Natural killer cell (primary cell): Measurements from ENCODE around the gene RAB6D. TPM values are rescaled to one million over a fixed set of nuclear protein-coding genes. Genes with fewer than 3 reads are reported as not detected.
"Not testable (repeated sequence)": the region's sequence is repeated elsewhere in the genome, so short reads cannot be mapped to it uniquely, and the experiment has no call there.

Source experiments
- ATAC-seq, 3 donors: fragments of 150-1000 bp in 2 of 3; fragments of 200-7000 bp in 1 of 3; cut with Tn5 transposase; 1 replicate in 1 of 3; 2 replicates in 2 of 3; pipeline ENCODE4 v1.10.0; 2021; ENCODE audit warnings: mild to moderate bottlenecking in 2 of 3, moderate library complexity in 2 of 3
- DNase-seq, 2 donors: peaks; one replicate each; pipeline versions ENCODE4 v3.0.0 to v3.0.0-alpha.2; 2013 to 2021; ENCODE audit warnings: mixed read lengths in 1 of 2
- H3K27ac ChIP-seq: one replicate; pipeline ENCODE4 v1.5.1; 2013; ENCODE audit warnings: mild to moderate bottlenecking, low read length
- H3K27me3 ChIP-seq: one replicate; pipeline ENCODE4 v1.6.1; 2013; ENCODE audit warnings: low read length; ENCODE audit not compliant: control insufficient read depth, insufficient read depth
- H3K36me3 ChIP-seq: one replicate; pipeline ENCODE4 v1.6.1; 2013; ENCODE audit warnings: low read length; ENCODE audit not compliant: control insufficient read depth, insufficient read depth
- H3K4me1 ChIP-seq: one replicate; pipeline ENCODE4 v1.6.1; 2013; ENCODE audit warnings: low read length; ENCODE audit not compliant: control insufficient read depth, insufficient read depth
- H3K4me3 ChIP-seq: one replicate; pipeline ENCODE4 v1.5.1; 2013; ENCODE audit warnings: low read length
- H3K9me3 ChIP-seq: one replicate; pipeline ENCODE4 v1.6.1; 2013; ENCODE audit warnings: low read length; ENCODE audit not compliant: control insufficient read depth, insufficient read depth
- H3K27ac Mint-ChIP-seq, 2 donors: one replicate each; pipeline ENCODE4 v1.8.0; 2022; ENCODE audit warnings: mild to moderate bottlenecking in 2 of 2, mixed read lengths in 2 of 2, moderate library complexity in 1 of 2
- H3K27me3 Mint-ChIP-seq, 2 donors: one replicate each; pipeline ENCODE4 v1.8.0; 2022; ENCODE audit warnings: low read depth in 2 of 2, mixed read lengths in 2 of 2
- H3K36me3 Mint-ChIP-seq: one replicate; pipeline ENCODE4 v1.8.0; 2022; ENCODE audit warnings: mixed read lengths
- H3K4me1 Mint-ChIP-seq, 2 donors: one replicate each; pipeline ENCODE4 v1.8.0; 2022; ENCODE audit warnings: mixed read lengths in 2 of 2
- H3K4me3 Mint-ChIP-seq: one replicate; pipeline ENCODE4 v1.8.0; 2022; ENCODE audit warnings: mild to moderate bottlenecking, moderate library complexity, mixed read lengths
- H3K9me3 Mint-ChIP-seq, 2 donors: one replicate each; pipeline ENCODE4 v1.8.0; 2022; ENCODE audit warnings: mixed read lengths in 2 of 2
- WGBS: methylation state at CpG from one replicate; pipeline ENCODE4 v1.1.7; 2013; ENCODE audit warnings: missing lambda C conversion rate; ENCODE audit not compliant: insufficient coverage; 5-methylcytosine and 5-hydroxymethylcytosine counted together
- intact Hi-C: fragments of 100-400 bp; cut with micrococcal nuclease; formaldehyde crosslinking; loops from one replicate; pipeline ENCODE4 v1.14.2; 2022
- total RNA-seq, 4 donors: library from RNA; stranded (reverse); fragments of 120-200 nt in 1 of 4; gene quantifications; one replicate each; pipeline versions ENCODE4 v1.2.3 to v1.2.4, GENCODE V29; 2013 to 2022
- TF ChIP-seq, protein P1 (sequence below): fragments of 200-600 bp; IDR thresholded peaks from one replicate; pipeline ENCODE4 v1.8.0; 2022; ENCODE audit warnings: antibody characterized with exemption

The RAB6D gene
- total RNA-seq, 3 donors from 2014 or later (not counting 1 experiment from before 2014, with no cell fraction given): not detected

DNA sequence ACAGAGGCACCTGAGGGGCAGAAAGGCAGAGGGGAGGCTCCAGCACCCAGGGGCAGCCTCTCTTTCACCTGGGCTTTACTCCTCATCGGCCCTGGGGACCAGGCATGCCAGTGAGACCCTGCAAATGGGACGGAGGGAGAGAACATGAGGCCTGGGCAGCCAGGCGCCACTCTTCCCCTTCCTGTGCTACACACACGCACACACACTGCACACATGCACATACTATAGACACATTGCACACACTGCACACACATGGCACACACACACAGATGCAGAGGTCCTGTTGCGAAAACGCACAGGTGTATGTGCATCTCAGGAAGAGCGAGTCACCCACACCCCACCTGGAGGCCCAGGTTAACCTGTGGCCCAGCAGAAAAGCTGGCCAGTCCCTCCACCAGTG is 3.4 kb upstream of the RAB6D start:
- Histone ChIP-seq H3K36me3 (no peaks in the 10 kb centered on the region), H3K9me3 (no peaks in the 10 kb centered on the region), H3K4me3 (no peak overlapping the region), H3K27me3 (peaks cover 6% of the 10 kb centered on the region), H3K4me1 (no peaks in the 10 kb centered on the region), H3K27ac (no peak overlapping the region)
- Mint-ChIP-seq H3K36me3 (no peaks in the 10 kb centered on the region), H3K9me3 (no peaks in the 10 kb centered on the region), H3K4me1 (peaks cover 0 to 5% of the 10 kb centered on the region in 2 donors), H3K27ac (no peak overlapping the region), H3K4me3 (no peak overlapping the region), H3K27me3 (peaks cover 19 to 28% of the 10 kb centered on the region in 2 donors)
- intact Hi-C loops: no loop called here
- TF ChIP-seq, protein P1, sequence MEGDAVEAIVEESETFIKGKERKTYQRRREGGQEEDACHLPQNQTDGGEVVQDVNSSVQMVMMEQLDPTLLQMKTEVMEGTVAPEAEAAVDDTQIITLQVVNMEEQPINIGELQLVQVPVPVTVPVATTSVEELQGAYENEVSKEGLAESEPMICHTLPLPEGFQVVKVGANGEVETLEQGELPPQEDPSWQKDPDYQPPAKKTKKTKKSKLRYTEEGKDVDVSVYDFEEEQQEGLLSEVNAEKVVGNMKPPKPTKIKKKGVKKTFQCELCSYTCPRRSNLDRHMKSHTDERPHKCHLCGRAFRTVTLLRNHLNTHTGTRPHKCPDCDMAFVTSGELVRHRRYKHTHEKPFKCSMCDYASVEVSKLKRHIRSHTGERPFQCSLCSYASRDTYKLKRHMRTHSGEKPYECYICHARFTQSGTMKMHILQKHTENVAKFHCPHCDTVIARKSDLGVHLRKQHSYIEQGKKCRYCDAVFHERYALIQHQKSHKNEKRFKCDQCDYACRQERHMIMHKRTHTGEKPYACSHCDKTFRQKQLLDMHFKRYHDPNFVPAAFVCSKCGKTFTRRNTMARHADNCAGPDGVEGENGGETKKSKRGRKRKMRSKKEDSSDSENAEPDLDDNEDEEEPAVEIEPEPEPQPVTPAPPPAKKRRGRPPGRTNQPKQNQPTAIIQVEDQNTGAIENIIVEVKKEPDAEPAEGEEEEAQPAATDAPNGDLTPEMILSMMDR: no peak
- DNase-seq (no peak), ATAC-seq (no peak)
- WGBS: 92% methylated on average over 7 of the region's 7 CpGs

DNA sequence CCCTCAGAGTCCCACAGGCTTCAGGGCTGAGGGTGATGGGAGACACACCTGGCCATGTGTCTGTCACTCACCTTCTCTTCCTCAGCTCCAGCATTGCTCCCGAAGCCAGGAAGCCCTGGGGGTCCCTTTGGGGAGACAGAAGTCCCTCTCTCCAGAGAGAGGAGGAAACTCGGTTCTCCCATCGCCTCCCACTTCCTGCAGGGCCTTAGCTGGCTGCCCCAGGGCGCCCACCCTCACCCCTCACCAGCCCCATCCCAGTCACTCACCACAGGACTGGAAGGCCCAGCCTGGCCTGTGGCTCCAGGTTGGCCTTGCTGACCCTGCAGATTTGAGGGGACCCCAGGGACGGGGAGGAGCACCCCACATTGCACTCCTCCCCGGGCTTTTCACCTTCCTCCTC is 2.7 kb upstream of the RAB6D start:
- H3K9me3 Mint-ChIP-seq: no peaks in the 10 kb centered on the region
- Histone ChIP-seq H3K27ac (no peak overlapping the region), H3K9me3 (no peaks in the 10 kb centered on the region), H3K4me1 (no peaks in the 10 kb centered on the region), H3K36me3 (no peaks in the 10 kb centered on the region), H3K27me3 (peaks cover 6% of the 10 kb centered on the region), H3K4me3 (no peak overlapping the region)
- peaks cover 21 to 35% of the 10 kb centered on the region in 2 donors for H3K27me3 Mint-ChIP-seq
- no peak overlapping the region for H3K27ac Mint-ChIP-seq
- intact Hi-C loops: no loop called here
- peaks cover 0 to 5% of the 10 kb centered on the region in 2 donors for H3K4me1 Mint-ChIP-seq
- DNase-seq (no peak), ATAC-seq (no peak)
- H3K4me3 Mint-ChIP-seq: no peak overlapping the region
- TF ChIP-seq, protein P1: no peak
- H3K36me3 Mint-ChIP-seq: no peaks in the 10 kb centered on the region
- WGBS: 82% methylated on average over 6 of the region's 6 CpGs

DNA sequence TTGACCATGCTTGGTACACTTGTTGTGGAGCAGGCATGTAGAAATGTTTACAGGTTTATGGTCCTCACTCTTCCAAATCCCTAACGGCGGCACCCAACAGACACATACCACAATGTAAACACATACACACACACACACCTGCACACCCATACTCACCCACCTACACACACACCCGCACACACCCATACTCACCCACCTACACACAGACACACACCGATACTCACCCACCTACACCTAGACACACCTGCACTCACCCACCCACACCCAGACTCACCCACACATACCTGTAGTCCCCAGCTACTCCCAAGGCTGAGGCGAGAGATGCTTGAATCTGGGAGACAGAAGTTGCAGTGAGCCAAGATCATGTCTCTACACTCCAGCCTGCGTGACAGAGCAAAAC is 1.5 kb upstream of the RAB6D start:
- 89% methylated on average over 5 of the region's 6 CpGs for WGBS

DNA sequence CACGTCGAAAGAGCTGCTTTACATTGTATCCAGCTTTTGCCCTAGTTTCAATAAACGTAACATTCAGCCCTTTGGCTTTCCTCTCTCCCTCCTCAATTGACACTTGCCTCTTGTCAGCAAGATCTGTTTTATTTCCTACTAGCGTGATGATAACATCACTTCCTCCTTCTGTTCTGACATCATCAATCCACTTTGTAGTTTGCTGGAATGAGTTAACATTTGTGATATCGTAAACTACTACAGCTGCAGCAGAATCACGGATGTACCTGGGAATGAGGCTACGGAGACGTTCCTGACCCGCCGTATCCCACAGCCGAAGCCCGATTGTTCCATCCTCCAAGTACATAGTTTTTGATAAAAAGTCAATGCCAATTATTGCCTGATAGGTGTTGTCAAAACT is 755 bp downstream of the RAB6D start:
- H3K27ac Mint-ChIP-seq, DNase-seq, H3K4me3 ChIP-seq, H3K4me1 ChIP-seq, H3K27ac ChIP-seq, H3K9me3 Mint-ChIP-seq, H3K9me3 ChIP-seq, ATAC-seq, intact Hi-C loops, H3K36me3 Mint-ChIP-seq, H3K36me3 ChIP-seq, H3K27me3 ChIP-seq, H3K4me1 Mint-ChIP-seq, H3K4me3 Mint-ChIP-seq: not testable (repeated sequence)
- WGBS: 4% methylated on average over 2 of the region's 12 CpGs
- H3K27me3 Mint-ChIP-seq: peaks cover 28 to 49% of the 10 kb centered on the region in 2 donors

More for the DNA sequence above, 1.5 kb upstream of the RAB6D start:
- no peak overlapping the region for H3K27ac Mint-ChIP-seq
- Histone ChIP-seq H3K4me1 (no peaks in the 10 kb centered on the region), H3K27ac (no peak overlapping the region), H3K36me3 (no peaks in the 10 kb centered on the region), H3K9me3 (no peaks in the 10 kb centered on the region), H3K4me3 (no peak overlapping the region), H3K27me3 (peaks cover 6% of the 10 kb centered on the region)
- TF ChIP-seq, protein P1: no peak
- intact Hi-C loops: no loop called here
- DNase-seq (no peak), ATAC-seq (no peak)
- no peaks in the 10 kb centered on the region for H3K9me3 Mint-ChIP-seq
- H3K36me3 Mint-ChIP-seq: no peaks in the 10 kb centered on the region
- H3K4me3 Mint-ChIP-seq: no peak overlapping the region
- H3K27me3 Mint-ChIP-seq: peaks cover 25 to 46% of the 10 kb centered on the region in 2 donors
- H3K4me1 Mint-ChIP-seq: peaks cover 0 to 5% of the 10 kb centered on the region in 2 donors

DNA sequence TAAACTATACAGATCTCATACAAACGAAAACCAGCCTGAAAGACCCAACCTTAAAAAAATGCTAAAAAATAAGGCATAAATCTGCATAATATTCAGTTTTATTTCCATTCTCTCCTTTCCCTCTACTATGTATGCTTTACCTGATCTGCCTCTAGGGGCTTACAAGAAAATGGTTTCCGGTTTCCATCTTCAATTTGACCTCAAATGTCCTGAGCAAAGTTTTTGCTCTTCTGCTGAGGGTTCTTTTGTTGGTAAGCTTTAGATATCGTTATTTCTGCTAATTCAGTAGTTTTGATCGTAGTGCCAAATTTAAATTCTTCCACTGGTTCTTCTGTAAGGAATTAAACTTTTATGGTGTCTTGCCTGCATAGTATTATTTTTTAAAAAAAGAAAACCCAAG is 2.2 kb downstream of the RAB6D start:
- H3K27ac Mint-ChIP-seq, H3K4me3 Mint-ChIP-seq, DNase-seq, intact Hi-C loops, H3K9me3 ChIP-seq, H3K4me1 ChIP-seq, ATAC-seq, H3K36me3 Mint-ChIP-seq, H3K9me3 Mint-ChIP-seq, H3K4me3 ChIP-seq, H3K4me1 Mint-ChIP-seq, H3K36me3 ChIP-seq, H3K27me3 ChIP-seq, H3K27ac ChIP-seq: not testable (repeated sequence)
- WGBS: 53% methylated on average over 2 of the region's 4 CpGs
- H3K27me3 Mint-ChIP-seq: peaks cover 28 to 61% of the 10 kb centered on the region in 2 donors

DNA sequence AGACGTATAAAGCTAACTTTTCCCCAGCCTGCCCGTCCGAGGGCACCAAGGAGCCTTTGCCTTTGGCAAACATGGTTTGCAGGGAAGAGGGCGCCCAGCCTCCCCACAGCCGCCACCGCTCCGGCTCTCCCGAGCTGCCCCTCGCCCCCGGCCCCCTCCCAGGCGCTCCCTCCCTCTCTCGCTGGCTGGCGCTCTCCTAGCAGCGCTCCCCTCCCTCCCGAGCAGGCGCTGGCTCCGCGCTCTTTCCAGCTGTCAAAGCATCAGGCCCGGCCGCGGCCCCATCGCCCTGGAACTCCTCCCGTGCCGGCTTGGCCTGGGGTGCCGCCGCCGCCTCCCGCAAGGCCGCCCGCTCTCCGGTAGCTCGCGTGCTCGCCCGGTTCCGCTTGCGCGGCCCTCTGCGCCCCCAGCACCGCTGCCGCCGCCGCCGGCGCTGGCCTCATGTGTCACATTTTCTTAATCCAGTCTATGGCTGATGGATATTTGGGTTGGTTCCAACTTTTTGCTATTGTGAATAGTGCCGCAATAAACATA is 10.7 kb downstream of the RAB6D start:
- ATAC-seq, H3K4me1 Mint-ChIP-seq, H3K27me3 ChIP-seq, H3K9me3 ChIP-seq, H3K4me1 ChIP-seq, H3K4me3 ChIP-seq, intact Hi-C loops, H3K36me3 ChIP-seq, H3K27ac Mint-ChIP-seq, H3K4me3 Mint-ChIP-seq, H3K27ac ChIP-seq, H3K36me3 Mint-ChIP-seq, H3K9me3 Mint-ChIP-seq, DNase-seq: not testable (repeated sequence)
- WGBS: no CpG with 5 or more reads among the region's 46 CpGs
- H3K27me3 Mint-ChIP-seq: peaks cover 15 to 40% of the 10 kb centered on the region in 2 donors
